OCI-LY1 (cell line): ENCODE results near the gene TUFM.

ENCODE experiments used
- CTCF ChIP-seq: fragments of 200-600 bp; sonication (generic), shearing (Covaris generic); IDR thresholded peaks from 2 replicates; pipeline ENCODE4 v1.5.1; 2017; ENCODE audit warnings: mild to moderate bottlenecking, antibody characterized with exemption, low read length, moderate library complexity, mixed read lengths
- EZH2 ChIP-seq: fragments of 200-600 bp; sonication (generic), shearing (Covaris generic); IDR thresholded peaks from 2 replicates; pipeline ENCODE4 v1.8.0; 2017; ENCODE audit warnings: borderline replicate concordance, mixed run types, mild to moderate bottlenecking, antibody characterized with exemption, low read length, moderate library complexity, mixed read lengths

DNA sequence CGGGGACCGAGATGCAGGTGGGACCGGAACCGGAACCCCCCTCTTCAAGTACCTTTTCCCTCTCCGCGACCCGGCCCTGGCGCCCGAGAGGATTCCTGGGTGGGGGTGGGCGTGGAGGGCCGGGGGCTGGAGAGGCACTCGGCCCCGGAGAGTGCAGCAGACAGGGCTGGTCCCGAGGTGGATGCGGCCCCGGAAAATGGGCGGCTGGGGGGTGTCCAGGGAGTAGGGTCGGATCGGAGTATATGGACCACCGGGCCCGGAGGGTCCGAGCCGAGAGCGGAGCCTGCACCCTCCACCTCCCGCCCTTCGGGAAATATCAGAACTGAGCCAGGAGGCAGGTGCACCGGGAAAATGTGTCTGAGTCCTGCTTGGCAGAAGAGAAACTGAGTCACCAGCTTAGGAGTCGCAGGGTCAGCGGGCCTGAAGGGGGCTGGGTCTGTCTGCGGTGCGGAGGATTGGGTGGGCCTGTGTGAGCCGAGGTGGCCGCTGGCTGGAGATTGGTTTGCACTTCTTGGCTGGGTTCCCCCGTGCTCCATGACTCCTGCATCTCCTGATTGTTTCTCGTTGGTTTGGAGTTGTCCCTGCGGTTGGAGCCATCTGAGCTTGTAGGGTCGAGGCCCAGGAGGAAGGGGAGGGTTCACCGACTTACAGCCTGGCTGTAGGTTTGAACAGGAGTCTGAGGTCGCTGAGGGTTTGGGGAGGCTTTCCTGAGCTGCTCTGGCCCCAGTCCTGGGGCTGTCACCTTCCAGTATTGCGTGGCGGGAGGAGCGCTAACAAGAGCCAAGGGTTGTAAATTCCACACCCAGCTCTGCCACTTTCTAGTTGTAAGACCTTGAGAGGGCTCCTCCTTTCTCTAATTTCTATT is 18.0 kb upstream of the TUFM start:
- TF ChIP-seq CTCF = no peak
- no peak for TF ChIP-seq EZH2
